Breast epithelium (tissue), 4 donors: Measurements from ENCODE around the gene NTRK3. TPM values are rescaled to one million over a fixed set of nuclear protein-coding genes. Genes with fewer than 3 reads are reported as not detected.

ENCODE experiments used
- DNase-seq, 2 donors: peaks; one replicate each; pipeline ENCODE4 v3.0.0-alpha.2; 2019; ENCODE audit warnings: low spot score in 2 of 2
- H3K27ac ChIP-seq, 2 donors: fragments of 200-600 bp; sonication (generic) in 1 of 2; one replicate each; pipeline ENCODE4 v1.5.1; 2016 to 2019; ENCODE audit warnings: mild to moderate bottlenecking in 1 of 2
- H3K27me3 ChIP-seq, 2 donors: fragments of 200-600 bp; sonication (generic) in 1 of 2; one replicate each; pipeline versions ENCODE4 v1.5.1 to v1.6.0; 2017 to 2019; ENCODE audit warnings: control low read depth in 1 of 2, mild to moderate bottlenecking in 1 of 2
- H3K36me3 ChIP-seq: fragments of 200-600 bp; one replicate; pipeline ENCODE4 v1.5.1; 2019
- H3K4me1 ChIP-seq, 2 donors: fragments of 200-600 bp; sonication (generic); one replicate each; pipeline ENCODE4 v1.5.1; 2016 to 2019; ENCODE audit warnings: control low read depth in 1 of 2
- H3K4me3 ChIP-seq, 3 donors: fragments of 200-600 bp; sonication (generic); 1 replicate in 2 of 3; 2 replicates in 1 of 3; pipeline ENCODE4 v1.5.1; 2016 to 2019; ENCODE audit warnings: mild to moderate bottlenecking in 3 of 3, moderate library complexity in 2 of 3
- H3K9me3 ChIP-seq, 2 donors: fragments of 200-600 bp; sonication (generic) in 1 of 2; one replicate each; pipeline ENCODE4 v1.5.1; 2016 to 2019; ENCODE audit warnings: control low read depth in 1 of 2
- POLR2A ChIP-seq: fragments of 450-650 bp; IDR thresholded peaks from one replicate; pipeline ENCODE4 v1.6.1; 2016; ENCODE audit warnings: antibody characterized with exemption, mild to moderate bottlenecking, moderate library complexity
- POLR2AphosphoS5 ChIP-seq, 3 donors: sonication (generic); formaldehyde crosslinking; IDR thresholded peaks; one replicate each; pipeline ENCODE4 v1.6.1; 2017; ENCODE audit warnings: antibody characterized with exemption in 3 of 3
- intact Hi-C: fragments of 100-400 bp; cut with DNase I; formaldehyde crosslinking; loops from one replicate; pipeline ENCODE4 v1.15.1; 2023; ENCODE audit warnings: low total_unique reads
- total RNA-seq, 3 donors: library from RNA; depleted of rRNA; stranded (reverse); fragments of >200 nt; gene quantifications; one replicate each; pipeline ENCODE4 v1.1.0, GENCODE V29; 2016
- TF ChIP-seq, protein P1 (sequence below), 3 donors: fragments of 450-650 bp; IDR thresholded peaks; one replicate each; pipeline ENCODE4 v1.5.1; 2016 to 2017; ENCODE audit warnings: antibody characterized with exemption in 3 of 3, mild to moderate bottlenecking in 3 of 3, moderate library complexity in 3 of 3

Gene NTRK3
- total RNA-seq, 3 donors from 2014 or later, result 1.9 to 23.6 (median 13.8) TPM

DNA sequence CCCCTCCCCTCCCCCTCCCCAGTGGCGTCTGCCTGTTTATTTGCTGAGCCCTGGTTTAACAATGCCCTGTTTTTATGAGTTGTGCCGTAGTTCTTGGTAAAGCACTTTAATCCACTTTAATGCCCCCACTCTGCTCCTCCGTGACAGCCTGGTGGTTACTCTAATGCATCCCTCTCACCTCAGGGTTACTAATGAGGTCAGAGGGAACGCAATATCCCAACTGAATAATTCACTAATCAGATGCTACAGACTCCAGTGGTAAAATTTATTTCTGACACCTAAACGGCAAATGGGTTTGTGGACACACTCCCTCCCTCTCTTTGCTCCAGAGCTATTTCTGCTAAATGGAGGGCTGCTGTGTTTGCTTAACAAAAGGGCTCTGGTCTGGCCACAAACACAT lies 26.1 kb upstream of the NTRK3 start:
- TF ChIP-seq POLR2AphosphoS5 (IDR thresholded peaks at IDR 0.05) (no peak), POLR2A (no peak)
- TF ChIP-seq, protein P1, sequence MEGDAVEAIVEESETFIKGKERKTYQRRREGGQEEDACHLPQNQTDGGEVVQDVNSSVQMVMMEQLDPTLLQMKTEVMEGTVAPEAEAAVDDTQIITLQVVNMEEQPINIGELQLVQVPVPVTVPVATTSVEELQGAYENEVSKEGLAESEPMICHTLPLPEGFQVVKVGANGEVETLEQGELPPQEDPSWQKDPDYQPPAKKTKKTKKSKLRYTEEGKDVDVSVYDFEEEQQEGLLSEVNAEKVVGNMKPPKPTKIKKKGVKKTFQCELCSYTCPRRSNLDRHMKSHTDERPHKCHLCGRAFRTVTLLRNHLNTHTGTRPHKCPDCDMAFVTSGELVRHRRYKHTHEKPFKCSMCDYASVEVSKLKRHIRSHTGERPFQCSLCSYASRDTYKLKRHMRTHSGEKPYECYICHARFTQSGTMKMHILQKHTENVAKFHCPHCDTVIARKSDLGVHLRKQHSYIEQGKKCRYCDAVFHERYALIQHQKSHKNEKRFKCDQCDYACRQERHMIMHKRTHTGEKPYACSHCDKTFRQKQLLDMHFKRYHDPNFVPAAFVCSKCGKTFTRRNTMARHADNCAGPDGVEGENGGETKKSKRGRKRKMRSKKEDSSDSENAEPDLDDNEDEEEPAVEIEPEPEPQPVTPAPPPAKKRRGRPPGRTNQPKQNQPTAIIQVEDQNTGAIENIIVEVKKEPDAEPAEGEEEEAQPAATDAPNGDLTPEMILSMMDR (IDR thresholded peaks at IDR 0.05), result no peak
- intact Hi-C loops, result no loop called here
- no peak for DNase-seq
- Histone ChIP-seq H3K27me3 (peaks cover 0 to 42% of the 10 kb centered on the region in 2 donors), H3K4me1 (no peaks in the 10 kb centered on the region), H3K36me3 (no peaks in the 10 kb centered on the region), H3K9me3 (peaks cover 0 to 3% of the 10 kb centered on the region in 2 donors), H3K27ac (no peak overlapping the region), H3K4me3 (no peak overlapping the region)

DNA sequence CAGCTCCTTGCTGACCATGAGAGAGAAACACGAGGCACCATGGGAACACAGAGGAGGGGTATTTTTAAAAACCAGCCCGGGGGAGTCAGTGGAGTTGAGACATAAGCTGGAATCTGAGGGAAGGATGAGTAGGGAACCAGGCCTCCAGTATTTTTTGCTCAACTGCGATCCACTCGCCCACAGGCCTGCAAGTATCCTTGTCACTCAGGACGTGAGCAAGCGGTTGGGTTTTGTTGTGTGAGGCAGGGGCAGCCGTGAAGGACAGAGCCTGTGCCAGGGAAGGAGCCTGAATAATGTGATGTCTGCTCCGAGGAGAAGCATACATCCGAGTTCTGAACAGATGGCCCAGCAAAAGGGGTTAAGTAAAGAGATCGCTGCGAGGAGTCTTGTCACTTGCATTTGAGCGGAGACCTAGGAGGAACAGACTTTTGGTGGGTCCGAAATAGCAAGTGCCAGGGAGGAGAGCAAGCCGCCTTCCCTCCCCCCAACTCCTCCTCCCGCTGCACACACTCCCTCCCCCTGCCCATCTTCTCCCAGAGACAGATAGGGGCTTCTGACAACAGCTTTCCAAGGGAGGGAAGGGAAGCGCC lies 20.4 kb upstream of the NTRK3 start:
- peaks cover 0 to 3% of the 10 kb centered on the region in 2 donors for H3K9me3 ChIP-seq
- peaks cover 0 to 3% of the 10 kb centered on the region in 2 donors for H3K27me3 ChIP-seq
- TF ChIP-seq POLR2AphosphoS5 (IDR thresholded peaks at IDR 0.05) (no peak), POLR2A (no peak)
- TF ChIP-seq, protein P1 (IDR thresholded peaks at IDR 0.05), result no peak
- H3K4me1 ChIP-seq, result no peaks in the 10 kb centered on the region
- DNase-seq, result no peak
- H3K4me3 ChIP-seq, result no peak overlapping the region
- no peaks in the 10 kb centered on the region for H3K36me3 ChIP-seq
- intact Hi-C loops, result no loop called here
- H3K27ac ChIP-seq, result no peak overlapping the region

DNA sequence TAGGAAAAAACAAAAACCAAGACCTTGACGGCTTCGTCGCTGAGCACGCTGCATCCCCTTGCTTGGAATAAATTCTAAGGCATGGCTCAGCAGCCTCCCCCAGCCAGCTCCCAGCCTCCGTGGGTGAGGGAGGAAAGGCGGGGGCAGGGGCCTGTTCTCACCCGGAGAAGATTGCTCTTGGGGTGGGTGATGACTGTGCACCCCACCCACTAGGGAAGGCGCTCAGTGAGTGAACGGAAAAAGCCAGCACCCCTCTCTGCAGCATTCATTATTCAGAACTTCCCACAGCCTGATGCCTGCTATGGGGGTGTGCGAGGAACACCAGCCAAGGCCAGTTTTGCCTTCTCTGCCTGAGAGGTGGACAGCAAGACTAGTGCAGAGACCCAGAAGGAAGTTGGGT lies 19.3 kb upstream of the NTRK3 start:
- DNase-seq, result no peak
- intact Hi-C loops, result no loop called here
- no peak overlapping the region for H3K4me3 ChIP-seq

DNA sequence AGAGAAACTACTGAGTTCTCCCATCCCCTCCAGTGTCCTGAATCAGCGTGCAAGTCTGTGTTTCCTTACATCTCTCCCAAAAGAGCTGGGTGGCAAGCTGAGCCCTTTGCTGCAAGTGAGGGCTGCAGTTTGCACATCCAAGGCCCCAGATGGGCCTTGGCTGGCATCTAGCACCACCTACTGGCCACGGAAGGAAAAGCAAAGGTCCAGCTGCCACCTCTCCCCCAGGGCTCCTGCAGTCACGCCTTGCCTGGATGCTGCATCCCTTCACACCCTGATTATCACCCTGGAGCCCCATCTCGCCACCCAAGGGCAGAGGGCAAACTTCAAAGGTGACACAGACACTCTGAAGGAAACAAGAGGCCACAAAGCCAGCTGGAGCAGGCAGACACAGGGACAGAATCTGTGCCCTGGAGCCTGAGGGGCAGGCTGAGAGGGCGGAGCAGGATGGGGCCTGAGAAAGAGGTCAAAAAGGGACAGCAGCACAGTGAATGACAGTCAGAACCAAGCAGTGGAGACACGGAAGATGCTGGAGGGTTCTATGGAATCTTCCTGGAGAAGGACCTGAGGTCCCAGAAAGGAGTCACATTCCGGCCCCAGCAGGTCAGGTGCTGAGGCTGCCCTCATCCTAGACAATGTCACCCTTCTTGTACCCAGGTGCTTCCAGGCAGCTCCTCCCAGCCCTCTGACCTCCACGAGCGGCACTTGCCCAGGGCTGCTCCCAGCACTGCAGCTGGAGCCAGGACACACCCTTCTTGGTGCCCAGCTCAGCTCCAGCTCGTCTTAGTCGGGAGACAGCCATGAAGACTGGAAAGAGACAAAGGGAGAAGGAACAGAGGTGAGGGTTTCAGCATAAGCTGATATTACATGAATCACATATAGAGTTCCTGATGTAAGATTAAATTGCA lies 18.3 kb upstream of the NTRK3 start:
- intact Hi-C loops, result no loop called here
- H3K27ac ChIP-seq, result no peak overlapping the region
- no peaks in the 10 kb centered on the region for H3K27me3 ChIP-seq
- no peaks in the 10 kb centered on the region for H3K36me3 ChIP-seq
- TF ChIP-seq, protein P1 (IDR thresholded peaks at IDR 0.05), result peak; percentile 46 to 80 (median 62)
- TF ChIP-seq POLR2A, result no peak
- no peak overlapping the region for H3K4me3 ChIP-seq
- H3K9me3 ChIP-seq, result peaks cover 0 to 1% of the 10 kb centered on the region in 2 donors
- DNase-seq, result peak in 1 of 2 donors; percentile 23
- no peaks in the 10 kb centered on the region for H3K4me1 ChIP-seq

More for the DNA sequence above, 19.3 kb upstream of the NTRK3 start:
- Histone ChIP-seq H3K27me3 (no peaks in the 10 kb centered on the region), H3K4me1 (no peaks in the 10 kb centered on the region), H3K9me3 (peaks cover 0 to 3% of the 10 kb centered on the region in 2 donors), H3K36me3 (no peaks in the 10 kb centered on the region), H3K27ac (no peak overlapping the region)
- TF ChIP-seq POLR2A, result no peak
- no peak for TF ChIP-seq POLR2AphosphoS5 (IDR thresholded peaks at IDR 0.05)
- TF ChIP-seq, protein P1 (IDR thresholded peaks at IDR 0.05), result no peak

DNA sequence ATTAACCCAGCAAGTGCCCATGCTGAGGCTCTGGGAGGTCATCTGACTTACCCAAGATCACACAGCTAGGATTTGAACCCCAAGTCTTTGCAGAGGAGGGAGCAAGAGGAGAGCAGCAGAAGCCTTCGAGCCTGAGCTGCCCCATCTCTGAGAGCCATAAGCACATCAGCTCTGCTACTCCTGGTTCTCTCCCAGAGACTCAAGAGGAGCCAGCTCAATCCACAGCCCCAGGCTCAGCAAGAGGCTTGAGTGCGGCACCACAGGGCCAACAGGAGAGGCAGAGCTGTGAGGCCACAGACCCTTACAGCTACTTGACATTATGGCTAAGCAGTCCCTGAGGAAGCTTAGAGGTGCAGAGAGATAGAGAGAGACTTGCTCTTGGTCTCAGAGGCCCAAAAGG lies 15.9 kb upstream of the NTRK3 start:
- no peak for TF ChIP-seq POLR2A
- TF ChIP-seq, protein P1 (IDR thresholded peaks at IDR 0.05), result no peak
- no peak for TF ChIP-seq POLR2AphosphoS5 (IDR thresholded peaks at IDR 0.05)
- Histone ChIP-seq H3K27ac (no peak overlapping the region), H3K4me3 (no peak overlapping the region), H3K9me3 (no peaks in the 10 kb centered on the region), H3K4me1 (no peaks in the 10 kb centered on the region), H3K36me3 (no peaks in the 10 kb centered on the region), H3K27me3 (no peaks in the 10 kb centered on the region)
- DNase-seq, result no peak
- intact Hi-C loops, result no loop called here
